Germinal center (tissue), 1 donor: Measurements from ENCODE around the gene PLSCR5.

Source experiments
- DNase-seq: peaks from one replicate; pipeline ENCODE4 v3.0.0; 2012; ENCODE audit warnings: mixed read lengths, low spot score

Gene PLSCR5

GRCh38 chr3:146585156-146585555 lies 20.0 kb downstream of the PLSCR5 start:
- no peak for DNase-seq

GRCh38 chr3:146581951-146582467 lies 23.1 kb downstream of the PLSCR5 start:
- DNase-seq = no peak

DNA sequence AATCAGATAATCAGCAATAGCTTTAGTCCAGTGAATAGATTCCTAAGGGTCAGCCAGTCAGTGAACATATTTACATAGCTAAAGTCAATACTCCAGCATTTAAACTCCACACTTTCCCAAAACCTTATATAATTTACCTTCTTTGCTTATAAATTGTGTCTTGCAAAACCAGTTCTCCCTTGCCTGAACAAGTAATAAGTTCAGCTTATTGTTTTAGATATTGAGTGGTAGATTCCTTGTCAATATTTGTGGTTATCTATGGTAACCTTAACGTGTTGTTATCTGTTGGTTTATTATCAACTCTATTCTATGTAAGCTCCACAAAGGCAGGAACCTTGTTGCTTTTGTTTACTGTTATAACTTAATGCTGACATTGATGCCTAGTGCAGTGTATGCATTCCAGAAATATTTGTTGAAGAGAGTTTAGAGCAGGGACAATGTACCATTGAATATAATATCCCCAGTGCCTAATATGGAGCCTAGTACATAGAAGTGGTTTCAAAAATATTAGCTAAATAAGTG lies 24.0 kb downstream of the PLSCR5 start:
- no peak for DNase-seq

DNA sequence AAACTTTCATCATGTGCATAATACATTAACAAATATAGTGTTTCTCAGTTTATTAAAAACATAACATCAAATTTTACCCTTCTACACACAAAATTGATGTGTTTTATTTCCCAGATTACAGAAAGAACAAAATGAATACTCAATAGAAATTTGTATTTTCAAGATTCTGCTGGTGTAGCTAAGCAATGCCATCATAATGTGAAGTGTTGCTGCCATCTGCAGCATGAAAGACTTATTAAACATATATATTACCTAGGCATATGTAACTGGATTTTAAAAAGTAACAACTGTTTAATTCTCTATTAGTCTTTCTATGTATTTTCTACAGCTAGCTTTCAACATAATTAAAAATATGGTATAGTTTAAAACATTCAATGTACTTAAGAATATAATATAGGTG lies 27.5 kb downstream of the PLSCR5 start:
- no peak for DNase-seq

- no peak for DNase-seq
Observed at GRCh38 chr3:146575636-146576035, 29.5 kb downstream of the PLSCR5 start.

DNA sequence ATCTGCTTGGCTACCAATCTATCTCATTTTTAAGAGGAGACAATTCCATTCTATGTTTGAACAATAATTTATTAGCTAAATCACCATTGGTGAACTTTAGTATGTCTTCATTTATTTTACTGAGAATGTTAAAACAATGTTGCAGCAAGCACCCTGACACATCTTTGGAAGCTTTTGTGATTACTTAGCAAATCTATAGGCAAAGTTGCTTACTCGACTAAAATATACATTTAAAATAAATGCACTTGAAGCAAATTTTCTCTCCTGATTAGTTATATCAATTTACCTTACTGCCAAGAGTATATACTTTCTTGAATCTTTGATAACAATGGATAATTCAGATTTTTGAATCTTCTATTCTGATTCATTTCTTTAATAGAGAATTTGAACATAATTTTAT lies 31.0 kb downstream of the PLSCR5 start:
- no peak for DNase-seq

GRCh38 chr3:146569314-146569713 lies 35.8 kb downstream of the PLSCR5 start:
- DNase-seq = no peak

DNA sequence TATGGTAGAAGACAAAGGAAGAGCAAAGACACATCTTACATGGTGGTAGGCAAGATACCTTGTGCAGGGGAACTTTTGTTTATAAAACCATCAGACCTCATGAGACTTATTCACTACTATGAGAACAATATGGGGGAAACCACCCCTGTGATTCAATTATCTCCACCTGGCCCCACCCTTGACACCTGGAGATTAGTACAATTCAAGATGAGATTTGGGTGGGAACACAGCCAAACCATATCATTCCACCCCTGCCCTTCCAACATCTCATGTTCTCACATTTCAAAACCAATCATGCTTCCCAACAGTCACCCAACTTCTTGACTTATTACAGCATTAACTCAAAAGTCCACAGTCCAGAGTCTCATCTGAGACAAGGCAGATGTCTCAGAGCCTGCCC lies 39.0 kb downstream of the PLSCR5 start:
- no peak for DNase-seq

DNA sequence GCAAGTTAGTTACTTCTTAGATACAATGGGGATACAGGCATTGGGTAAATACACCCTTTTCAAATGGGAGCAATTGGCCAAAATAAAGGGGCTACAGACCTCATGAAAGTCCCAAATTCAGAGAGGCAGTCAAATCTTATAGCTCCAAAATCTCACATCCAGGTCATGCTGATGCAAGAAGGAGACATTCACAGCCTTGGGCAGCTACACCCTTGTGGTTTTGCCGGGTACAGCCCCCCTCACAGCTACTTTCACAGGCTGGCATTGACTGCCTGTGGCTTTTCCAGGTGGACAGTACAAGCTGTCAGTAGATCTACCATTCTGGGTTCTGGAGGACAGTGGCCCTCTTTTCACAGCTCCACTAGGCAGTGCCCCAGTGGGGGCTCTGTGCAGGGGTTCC lies 43.3 kb downstream of the PLSCR5 start:
- DNase-seq = no peak

- DNase-seq = no peak
Observed at GRCh38 chr3:146561463-146561862, 43.7 kb downstream of the PLSCR5 start.

DNA sequence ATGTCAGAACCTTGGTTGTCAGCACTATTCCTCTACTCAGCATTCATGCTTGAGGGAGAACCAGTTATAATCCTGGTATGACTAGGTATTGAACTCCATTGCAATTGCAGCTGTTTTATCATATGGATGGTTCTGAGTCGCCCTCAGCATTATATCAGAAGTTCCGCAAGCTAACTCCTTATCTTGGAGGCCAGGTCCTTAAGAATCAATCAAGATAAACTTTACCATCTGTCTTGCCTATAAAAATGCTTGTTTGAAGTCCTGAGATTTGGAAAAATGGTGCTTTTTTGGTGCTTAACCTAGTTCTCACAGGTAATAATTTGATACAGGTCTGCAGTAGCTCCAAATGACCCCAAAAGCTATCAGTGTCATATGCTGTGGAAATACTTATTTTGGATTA lies 44.5 kb downstream of the PLSCR5 start:
- DNase-seq = no peak

- DNase-seq = no peak
Observed at GRCh38 chr3:146559388-146559787, 45.8 kb downstream of the PLSCR5 start.

- no peak for DNase-seq
Observed at GRCh38 chr3:146558781-146559180, 46.4 kb downstream of the PLSCR5 start.

- no peak for DNase-seq
Observed at GRCh38 chr3:146557745-146558144, 47.4 kb downstream of the PLSCR5 start.

GRCh38 chr3:146555311-146555710 lies 49.8 kb downstream of the PLSCR5 start:
- DNase-seq = no peak

GRCh38 chr3:146554151-146554760 lies 50.9 kb downstream of the PLSCR5 start:
- DNase-seq = no peak

- no peak for DNase-seq
Observed at GRCh38 chr3:146550743-146551510, 54.2 kb downstream of the PLSCR5 start.

DNA sequence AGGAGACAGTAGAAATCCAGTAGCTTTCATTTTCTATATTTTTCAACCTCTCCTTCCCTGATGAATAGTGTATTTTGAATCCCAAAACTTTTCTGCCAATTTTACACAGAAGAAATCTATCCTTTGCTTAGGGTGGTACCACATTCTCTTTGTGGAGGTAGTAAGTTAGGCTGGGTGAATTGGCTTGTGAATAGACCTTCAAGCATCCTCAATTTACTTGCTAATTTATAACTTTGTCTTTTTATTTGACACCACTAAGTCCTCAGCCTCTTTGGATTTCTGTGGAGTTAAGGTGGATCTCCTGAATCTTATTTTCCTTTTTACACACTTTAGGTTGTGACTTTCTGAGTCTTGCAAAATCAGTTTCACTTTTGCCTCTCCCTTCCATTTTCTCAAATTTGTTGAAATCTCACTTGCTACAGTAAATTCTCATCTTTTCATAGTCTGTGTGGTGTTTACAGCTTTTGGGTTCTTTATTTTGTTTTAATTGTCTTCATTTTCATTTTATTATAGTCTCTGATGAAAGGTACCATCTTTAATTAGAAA lies 55.0 kb downstream of the PLSCR5 start:
- no peak for DNase-seq

DNA sequence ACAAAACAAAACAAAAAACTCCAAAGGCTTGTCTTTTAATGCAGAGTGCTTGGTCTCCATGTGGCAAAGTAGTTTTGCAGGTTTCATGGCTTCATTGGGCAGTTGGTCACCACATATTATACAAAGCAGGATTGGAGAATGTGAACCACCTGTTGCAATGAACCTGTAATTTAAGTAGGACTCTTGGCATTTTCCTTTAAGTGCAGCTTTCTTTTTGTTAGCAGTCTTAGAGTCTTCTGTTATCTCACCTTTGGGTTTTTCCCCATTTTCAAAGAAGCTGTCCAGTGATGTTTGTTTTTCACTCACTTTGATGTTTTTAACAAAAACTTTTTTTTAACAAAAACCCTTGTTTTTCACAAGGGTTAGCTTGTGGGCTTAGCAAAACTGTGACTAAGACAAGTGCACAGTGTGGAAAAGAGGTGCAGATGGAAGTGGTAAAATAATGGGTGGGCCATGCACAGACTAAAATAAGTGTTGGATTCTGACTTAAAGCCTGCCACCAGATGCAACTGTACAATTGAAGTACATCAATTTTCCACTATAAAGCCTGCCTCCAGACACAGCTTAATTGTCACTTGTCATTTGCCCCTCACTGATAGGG lies 57.8 kb downstream of the PLSCR5 start:
- DNase-seq = no peak

GRCh38 chr3:146546366-146546965 lies 58.7 kb downstream of the PLSCR5 start:
- DNase-seq = no peak

DNA sequence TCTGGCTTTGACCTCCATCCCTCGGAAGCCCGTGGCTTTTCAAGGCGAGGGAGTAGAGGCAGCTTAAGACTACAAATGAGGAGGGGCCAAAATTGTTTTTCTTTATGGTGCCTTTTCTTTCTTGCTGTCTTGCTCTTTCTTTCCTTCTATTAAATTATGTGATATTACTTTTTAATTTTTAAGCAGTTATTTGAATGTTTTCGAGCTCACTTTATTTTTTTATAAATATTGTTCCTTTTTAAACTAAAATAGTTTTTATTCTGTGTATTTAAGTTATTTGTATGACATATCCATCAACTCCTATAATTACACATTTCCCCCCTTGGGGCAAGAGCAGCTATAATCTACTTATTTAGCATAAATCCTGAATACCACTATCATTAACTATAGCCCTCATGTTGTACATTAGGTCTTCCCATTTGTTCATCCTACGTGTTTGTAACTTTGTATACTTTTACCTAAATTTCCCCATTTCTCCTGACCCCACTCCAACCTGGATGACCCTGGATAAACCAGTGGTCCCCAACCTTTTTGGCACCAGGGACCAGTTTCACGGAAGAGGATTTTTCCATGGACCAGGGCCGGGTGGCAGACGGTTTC lies 60.1 kb downstream of the PLSCR5 start:
- DNase-seq = no peak
